PC-9 (cell line): ENCODE results near the gene NET1.

Experiments
- CTCF ChIP-seq: fragments of 200-600 bp; sonication (generic); conservative IDR thresholded peaks from 2 replicates; pipeline ENCODE4 v1.6.1; 2017; ENCODE audit warnings: mixed run types, antibody characterized with exemption, mild to moderate bottlenecking, moderate library complexity
- EZH2 ChIP-seq: fragments of 200-600 bp; sonication (generic); IDR thresholded peaks from 2 replicates; pipeline ENCODE4 v1.8.0; 2017; ENCODE audit warnings: antibody characterized with exemption, low read depth

- TF ChIP-seq CTCF (no peak), EZH2 (no peak)
These were observed 7.9 kb upstream of the NET1 start, which contains the start of gene TUBAL3 for GRCh38 chr10:5404208-5405041.
